Measurements from ENCODE around the gene LRFN4. TPM values are rescaled to one million over a fixed set of nuclear protein-coding genes. Genes with fewer than 3 reads are reported as not detected.

LRFN4 gene
- total and polyA plus RNA-seq, 5 donors from 2014 or later: 0.87 to 8.0 (median 1.4) TPM

GRCh38 chr11:66906061-66906733, 49.3 kb downstream of the LRFN4 start:
- Mint-ChIP-seq H3K27me3 (peaks cover 3% of the 10 kb centered on the region), H3K36me3 (peaks cover 7% of the 10 kb centered on the region), H3K9me3 (no peaks in the 10 kb centered on the region), H3K4me3 (no peak overlapping the region), H3K27ac (no peak overlapping the region), H3K4me1 (no peaks in the 10 kb centered on the region)
- Histone ChIP-seq H3K27ac (ENCODE audit: insufficient read depth, low read length, poor library complexity, severe bottlenecking) (no peak overlapping the region), H3K4me3 (ENCODE audit: low read depth, low read length) (no peak overlapping the region), H3K4me1 (ENCODE audit: control insufficient read depth, insufficient read depth, low read length, poor library complexity, severe bottlenecking) (no peaks in the 10 kb centered on the region), H3K9me3 (ENCODE audit: control insufficient read depth in 2 of 2, low read length in 2 of 2) (no peaks in the 10 kb centered on the region), H3K27me3 (ENCODE audit: control insufficient read depth, insufficient read depth, low read length) (no peaks in the 10 kb centered on the region), H3K36me3 (ENCODE audit: control insufficient read depth, insufficient read depth, low read length) (no peaks in the 10 kb centered on the region)
- ATAC-seq (ENCODE audit: low read depth in 2 of 2) (no peak), DNase-seq (no peak)

- Histone ChIP-seq H3K4me1 (ENCODE audit: control insufficient read depth, insufficient read depth, low read length, poor library complexity, severe bottlenecking) (no peaks in the 10 kb centered on the region), H3K4me3 (ENCODE audit: low read depth, low read length) (no peak overlapping the region), H3K9me3 (ENCODE audit: control insufficient read depth in 2 of 2, low read length in 2 of 2) (no peaks in the 10 kb centered on the region), H3K27me3 (ENCODE audit: control insufficient read depth, insufficient read depth, low read length) (no peaks in the 10 kb centered on the region), H3K27ac (ENCODE audit: insufficient read depth, low read length, poor library complexity, severe bottlenecking) (no peak overlapping the region), H3K36me3 (ENCODE audit: control insufficient read depth, insufficient read depth, low read length) (no peaks in the 10 kb centered on the region)
- H3K36me3 Mint-ChIP-seq: peaks cover 7% of the 10 kb centered on the region
- DNase-seq (no peak), ATAC-seq (ENCODE audit: low read depth in 2 of 2) (no peak)
- no peaks in the 10 kb centered on the region for H3K9me3 Mint-ChIP-seq
- no peaks in the 10 kb centered on the region for H3K4me1 Mint-ChIP-seq
- H3K4me3 Mint-ChIP-seq: no peak overlapping the region
- no peak overlapping the region for H3K27ac Mint-ChIP-seq
- no peaks in the 10 kb centered on the region for H3K27me3 Mint-ChIP-seq
These were observed 51.1 kb downstream of the LRFN4 start for GRCh38 chr11:66907751-66908630.

GRCh38 chr11:66909181-66909580, 52.3 kb downstream of the LRFN4 start:
- Mint-ChIP-seq H3K4me1 (no peaks in the 10 kb centered on the region), H3K9me3 (no peaks in the 10 kb centered on the region), H3K4me3 (no peak overlapping the region), H3K27me3 (no peaks in the 10 kb centered on the region), H3K36me3 (peaks cover 7% of the 10 kb centered on the region), H3K27ac (no peak overlapping the region)
- ATAC-seq (ENCODE audit: low read depth in 2 of 2) (no peak), DNase-seq (no peak)
- no peaks in the 10 kb centered on the region for H3K36me3 ChIP-seq (ENCODE audit: control insufficient read depth, insufficient read depth, low read length)
- no peaks in the 10 kb centered on the region for H3K27me3 ChIP-seq (ENCODE audit: control insufficient read depth, insufficient read depth, low read length)
- no peaks in the 10 kb centered on the region for H3K4me1 ChIP-seq (ENCODE audit: control insufficient read depth, insufficient read depth, low read length, poor library complexity, severe bottlenecking)
- no peaks in the 10 kb centered on the region for H3K9me3 ChIP-seq (ENCODE audit: control insufficient read depth in 2 of 2, low read length in 2 of 2)
- no peak overlapping the region for H3K27ac ChIP-seq (ENCODE audit: insufficient read depth, low read length, poor library complexity, severe bottlenecking)
- no peak overlapping the region for H3K4me3 ChIP-seq (ENCODE audit: low read depth, low read length)

DNA sequence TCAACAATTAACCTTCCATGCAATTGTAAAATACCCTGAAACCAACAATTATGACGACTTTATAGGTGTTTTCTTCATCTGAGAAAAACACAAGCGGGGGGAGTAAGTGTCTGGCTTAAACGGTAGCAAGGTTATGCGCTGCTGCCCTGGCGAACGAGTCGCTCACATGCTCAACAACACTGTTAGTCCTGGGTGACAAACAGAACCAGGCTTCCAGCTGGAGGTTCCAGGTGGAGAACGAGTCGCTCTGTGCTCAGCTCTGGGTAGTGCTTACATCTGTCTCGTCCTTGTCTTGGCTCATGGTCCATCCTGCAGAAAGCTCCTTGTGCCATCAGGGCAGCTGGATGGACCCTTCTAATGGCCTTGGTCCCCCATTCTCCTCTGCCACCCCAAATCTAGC, 53.2 kb downstream of the LRFN4 start:
- H3K4me3 Mint-ChIP-seq: no peak overlapping the region
- peaks cover 7% of the 10 kb centered on the region for H3K36me3 Mint-ChIP-seq

More for the DNA sequence above, 53.2 kb downstream of the LRFN4 start:
- Histone ChIP-seq H3K27ac (ENCODE audit: insufficient read depth, low read length, poor library complexity, severe bottlenecking) (no peak overlapping the region), H3K36me3 (ENCODE audit: control insufficient read depth, insufficient read depth, low read length) (no peaks in the 10 kb centered on the region), H3K9me3 (ENCODE audit: control insufficient read depth in 2 of 2, low read length in 2 of 2) (no peaks in the 10 kb centered on the region), H3K4me1 (ENCODE audit: control insufficient read depth, insufficient read depth, low read length, poor library complexity, severe bottlenecking) (no peaks in the 10 kb centered on the region), H3K27me3 (ENCODE audit: control insufficient read depth, insufficient read depth, low read length) (no peaks in the 10 kb centered on the region), H3K4me3 (ENCODE audit: low read depth, low read length) (no peak overlapping the region)
- H3K4me1 Mint-ChIP-seq: no peaks in the 10 kb centered on the region
- ATAC-seq (ENCODE audit: low read depth in 2 of 2) (no peak), DNase-seq (no peak)
- no peak overlapping the region for H3K27ac Mint-ChIP-seq
- no peaks in the 10 kb centered on the region for H3K9me3 Mint-ChIP-seq
- no peaks in the 10 kb centered on the region for H3K27me3 Mint-ChIP-seq

Other genes starting within 250 kb of the LRFN4 start
- gene RBM14, start 240.4 kb upstream of the LRFN4 start, total RNA-seq: 233 TPM
- 10 to 100 TPM; 56.7 to 76.9 (median 69.2) TPM for gene RBM14, start 240.4 kb upstream of the LRFN4 start, polyA plus RNA-seq
- 201 TPM for gene RBM4, start 218.4 kb upstream of the LRFN4 start, total RNA-seq
- gene RBM4, start 218.4 kb upstream of the LRFN4 start, polyA plus RNA-seq: 100 to 1,000 TPM; 286 to 306 (median 295) TPM
- gene RBM4B, start 179.2 kb upstream of the LRFN4 start, total RNA-seq: 10.0 TPM
- gene RBM4B, start 179.2 kb upstream of the LRFN4 start, polyA plus RNA-seq: 10 to 100 TPM; 12.6 to 17.6 (median 15.3) TPM
- 0.52 TPM for gene SPTBN2, start 127.8 kb upstream of the LRFN4 start, total RNA-seq
- not detected for gene SPTBN2, start 127.8 kb upstream of the LRFN4 start, polyA plus RNA-seq
- gene RCE1, start 13.6 kb upstream of the LRFN4 start, total RNA-seq: 45.6 TPM
- 10 to 100 TPM; 20.6 to 26.0 (median 21.6) TPM for gene RCE1, start 13.6 kb upstream of the LRFN4 start, polyA plus RNA-seq
- 7.4 TPM for gene PC, start 101.3 kb downstream of the LRFN4 start, total RNA-seq
- gene PC, start 101.3 kb downstream of the LRFN4 start, polyA plus RNA-seq: 1 to 10 TPM; 2.0 to 4.9 (median 3.9) TPM
- not detected for gene C11orf86, start 118.2 kb downstream of the LRFN4 start, total RNA-seq
- gene C11orf86, start 118.2 kb downstream of the LRFN4 start, polyA plus RNA-seq: not detected
- not detected for gene SYT12, start 166.1 kb downstream of the LRFN4 start, total RNA-seq
- not detected for gene SYT12, start 166.1 kb downstream of the LRFN4 start, polyA plus RNA-seq
- not detected for gene RHOD, start 199.8 kb downstream of the LRFN4 start, total RNA-seq
- gene RHOD, start 199.8 kb downstream of the LRFN4 start, polyA plus RNA-seq: under 1 TPM in 3 of 4 donors, not detected in 1; 0.63 to 0.78 (median 0.72) TPM

Data from CD4-positive, CD25-positive, alpha-beta regulatory T cell (primary cell).